ENCODE measurements around the gene GNRH2. TPM values are rescaled to one million over a fixed set of nuclear protein-coding genes. Genes with fewer than 3 reads are reported as not detected.

Gene GNRH2
- total and polyA plus RNA-seq, 12 donors = 0.47 TPM; not detected in 11

- Histone ChIP-seq H3K9me3 (no peaks in the 10 kb centered on the region), H3K4me3 (no peak overlapping the region), H3K27ac (no peak overlapping the region), H3K36me3 (peaks cover 0 to 75% (median 21%) of the 10 kb centered on the region in 9 donors), H3K4me1 (no peaks in the 10 kb centered on the region), H3K27me3 (no peaks in the 10 kb centered on the region)
- WGBS, 2 donors = 92 to 95% methylated on average over 2 of the region's 2 CpGs
- ATAC-seq (no peak), DNase-seq (no peak)
- intact Hi-C loops (cut with DNase I) = loop anchor here in 4 of 10 donors (10.0 kb wide), 3 partner anchors 129 to 479 kb away; partner anchors contain the start of gene PTPRA (in 1 of the 4)
- no peak for TF ChIP-seq CTCF (IDR thresholded peaks at IDR 0.05)
Measured at GRCh38 chr20:3003416-3003815, 40.0 kb upstream of the GNRH2 start.

GRCh38 chr20:3010985-3011723 lies 32.3 kb upstream of the GNRH2 start:
- H3K4me1 ChIP-seq = no peaks in the 10 kb centered on the region
- TF ChIP-seq CTCF (IDR thresholded peaks at IDR 0.05) = no peak
- no peak for ATAC-seq
- intact Hi-C loops (cut with DNase I) = loop anchor here in 1 of 10 donors (10.0 kb wide), 1 partner anchor 146 kb away; no protein-coding TSS in a partner anchor
- no peak for DNase-seq
- H3K27me3 ChIP-seq = no peaks in the 10 kb centered on the region
- no peaks in the 10 kb centered on the region for H3K9me3 ChIP-seq
- H3K36me3 ChIP-seq = peaks cover 0 to 99% (median 24%) of the 10 kb centered on the region in 9 donors
- no peak overlapping the region for H3K4me3 ChIP-seq
- no peak overlapping the region for H3K27ac ChIP-seq
- 53 to 87% methylated on average over 1 of the region's 1 CpG for WGBS, 2 donors

GRCh38 chr20:3011752-3012151 lies 31.7 kb upstream of the GNRH2 start:
- no peak overlapping the region for H3K4me3 ChIP-seq
- no peak for TF ChIP-seq CTCF (IDR thresholded peaks at IDR 0.05)
- ATAC-seq = no peak
- intact Hi-C loops (cut with DNase I) = loop anchor here in 1 of 10 donors (10.0 kb wide), 1 partner anchor 147 kb away; no protein-coding TSS in a partner anchor
- H3K4me1 ChIP-seq = no peaks in the 10 kb centered on the region
- no peaks in the 10 kb centered on the region for H3K27me3 ChIP-seq
- WGBS, 2 donors = 84 to 88% methylated on average over 3 of the region's 3 CpGs
- no peaks in the 10 kb centered on the region for H3K9me3 ChIP-seq
- peaks cover 0 to 99% (median 18%) of the 10 kb centered on the region in 9 donors for H3K36me3 ChIP-seq
- DNase-seq = no peak
- H3K27ac ChIP-seq = no peak overlapping the region

GRCh38 chr20:3013771-3014170 lies 29.7 kb upstream of the GNRH2 start:
- TF ChIP-seq CTCF (IDR thresholded peaks at IDR 0.05) = no peak
- H3K4me1 ChIP-seq = no peaks in the 10 kb centered on the region
- intact Hi-C loops (cut with DNase I) = loop anchor here in 1 of 10 donors (10.0 kb wide), 1 partner anchor 149 kb away; no protein-coding TSS in a partner anchor
- no peak overlapping the region for H3K27ac ChIP-seq
- H3K36me3 ChIP-seq = peaks cover 0 to 93% (median 11%) of the 10 kb centered on the region in 9 donors
- DNase-seq (no peak), ATAC-seq (no peak)
- H3K4me3 ChIP-seq = no peak overlapping the region
- H3K27me3 ChIP-seq = no peaks in the 10 kb centered on the region
- 96 to 98% methylated on average over 5 of the region's 5 CpGs for WGBS, 2 donors
- no peaks in the 10 kb centered on the region for H3K9me3 ChIP-seq

All from heart right ventricle (tissue), 16 donors.